Spleen (tissue), 7 donors: ENCODE data around the gene STAC3.

ENCODE experiments used
- POLR2A ChIP-seq, 3 donors: fragments of 450-650 bp; IDR thresholded peaks; one replicate each; pipeline ENCODE4 v1.5.1; 2017; ENCODE audit warnings: antibody characterized with exemption in 3 of 3, mild to moderate bottlenecking in 1 of 3
- POLR2AphosphoS5 ChIP-seq, 3 donors: sonication (generic); formaldehyde crosslinking; IDR thresholded peaks; one replicate each; pipeline ENCODE4 v1.5.1; 2017; ENCODE audit warnings: antibody characterized with exemption in 3 of 3
- TF ChIP-seq, protein P1 (sequence below), 11 experiments: fragments of 200-600 bp in 7 of 11; fragments of 450-650 bp in 4 of 11; sonication (generic) in 4 of 11; IDR thresholded peaks in 8 of 11; conservative IDR thresholded peaks in 3 of 11; 1 replicate in 7 of 11; 2 replicates in 4 of 11; pipeline versions ENCODE4 v1.4.0 to v1.8.0; 2016 to 2021; ENCODE audit warnings: antibody characterized with exemption in 11 of 11, inconsistent platforms in 4 of 11, mild to moderate bottlenecking in 1 of 11
- donor health status: DM: no; HTN: no; CAD: no; lungs with moderate emphysema.
- donor health status: DM: no; HTN: no; CAD: no.
- donor health status: DM: no; HTN: no; CAD: no.

DNA sequence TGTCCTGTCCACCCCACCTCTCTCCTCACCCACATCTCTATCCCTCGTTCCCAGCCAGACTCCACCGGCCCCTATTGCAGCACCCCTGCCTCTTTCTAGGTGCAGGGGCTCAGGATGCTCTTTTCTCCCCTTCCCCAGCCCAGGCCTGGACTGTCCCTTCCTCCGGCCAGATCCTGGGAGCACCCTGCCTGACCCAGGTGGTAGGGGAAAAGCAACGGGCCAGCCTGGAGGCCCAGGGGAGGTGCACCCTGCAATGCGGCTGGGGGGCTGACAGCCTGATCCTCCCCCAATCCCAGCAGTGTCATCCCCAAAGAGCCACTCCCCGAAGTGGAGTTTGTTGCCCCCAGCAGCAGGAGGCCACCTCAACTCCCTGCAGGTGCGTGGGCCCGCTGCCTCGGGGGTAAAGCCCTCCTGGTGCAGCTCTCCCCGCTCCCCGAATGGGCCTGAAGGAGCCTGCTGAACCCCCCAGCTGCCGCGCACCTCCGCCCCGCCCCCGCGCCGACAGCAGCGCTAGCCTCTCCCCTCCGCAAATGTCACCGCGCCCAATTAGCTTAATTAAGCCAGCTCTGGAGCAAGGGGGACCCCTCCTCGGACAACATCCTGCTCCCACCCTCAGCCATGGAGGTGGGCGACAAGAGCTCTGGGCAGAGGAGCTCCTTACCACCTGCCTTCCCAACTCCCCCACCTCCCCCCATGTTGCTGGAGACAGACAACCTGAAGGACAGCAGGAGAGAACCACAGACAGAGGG, 29.6 kb downstream of the STAC3 start:
- TF ChIP-seq, protein P1, sequence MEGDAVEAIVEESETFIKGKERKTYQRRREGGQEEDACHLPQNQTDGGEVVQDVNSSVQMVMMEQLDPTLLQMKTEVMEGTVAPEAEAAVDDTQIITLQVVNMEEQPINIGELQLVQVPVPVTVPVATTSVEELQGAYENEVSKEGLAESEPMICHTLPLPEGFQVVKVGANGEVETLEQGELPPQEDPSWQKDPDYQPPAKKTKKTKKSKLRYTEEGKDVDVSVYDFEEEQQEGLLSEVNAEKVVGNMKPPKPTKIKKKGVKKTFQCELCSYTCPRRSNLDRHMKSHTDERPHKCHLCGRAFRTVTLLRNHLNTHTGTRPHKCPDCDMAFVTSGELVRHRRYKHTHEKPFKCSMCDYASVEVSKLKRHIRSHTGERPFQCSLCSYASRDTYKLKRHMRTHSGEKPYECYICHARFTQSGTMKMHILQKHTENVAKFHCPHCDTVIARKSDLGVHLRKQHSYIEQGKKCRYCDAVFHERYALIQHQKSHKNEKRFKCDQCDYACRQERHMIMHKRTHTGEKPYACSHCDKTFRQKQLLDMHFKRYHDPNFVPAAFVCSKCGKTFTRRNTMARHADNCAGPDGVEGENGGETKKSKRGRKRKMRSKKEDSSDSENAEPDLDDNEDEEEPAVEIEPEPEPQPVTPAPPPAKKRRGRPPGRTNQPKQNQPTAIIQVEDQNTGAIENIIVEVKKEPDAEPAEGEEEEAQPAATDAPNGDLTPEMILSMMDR (IDR thresholded peaks at IDR 0.05 in 8 of 11, conservative IDR thresholded peaks at IDR 0.05 in 3 of 11), result no peak
- TF ChIP-seq POLR2A (IDR thresholded peaks at IDR 0.05) (no peak), POLR2AphosphoS5 (IDR thresholded peaks at IDR 0.05) (no peak)
